ENCODE results near the gene NDST1. TPM values are rescaled to one million over a fixed set of nuclear protein-coding genes. Genes with fewer than 3 reads are reported as not detected.
A peak's percentile ranks its signal among the peaks of the same experiment; 100 is the strongest.

The NDST1 gene
- total RNA-seq, 8 experiments from 2014 or later: 12.8 to 46.0 (median 28.5) TPM

DNA sequence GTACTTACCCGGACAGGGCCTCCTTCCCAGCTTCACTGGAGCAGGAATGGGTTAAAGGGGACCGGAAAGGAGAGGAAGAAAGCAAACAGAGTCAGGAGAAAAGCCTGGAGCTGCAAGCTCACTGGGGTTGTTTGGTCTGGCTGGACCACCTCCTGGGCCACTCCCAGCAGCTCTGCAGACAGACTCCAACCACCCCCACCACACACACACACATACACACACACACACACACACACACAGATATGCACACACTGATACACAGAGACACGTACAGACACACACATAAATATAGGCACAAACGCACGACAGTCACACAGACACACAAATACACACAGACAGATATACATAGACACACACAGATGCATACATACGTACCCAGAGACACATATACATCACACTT, 97.6 kb downstream of the NDST1 start:
- H3K27ac ChIP-seq: no peak overlapping the region
- peak in 3 of 8 experiments; percentile 15 to 56 (median 17) for ATAC-seq (replicated peaks in 6 of 8)
- peaks cover 4 to 17% of the 10 kb centered on the region in 2 donors for H3K4me1 ChIP-seq (replicated peaks in 1 of 2)
- in situ Hi-C loops (cut with MboI; ENCODE audit: low pct_unique_long_range_greater_than_20kb in 2 of 9, low sequenced_read_pairs in 9 of 9, unreplicated experiment in 9 of 9): no loop called here
- H3K4me3 ChIP-seq: no peak overlapping the region
- 43 to 100% (median 88%) methylated on average over 1 to 4 of the region's 6 CpGs; no CpG with 5 or more reads in 7 of the 10 experiments for WGBS, 10 experiments

DNA sequence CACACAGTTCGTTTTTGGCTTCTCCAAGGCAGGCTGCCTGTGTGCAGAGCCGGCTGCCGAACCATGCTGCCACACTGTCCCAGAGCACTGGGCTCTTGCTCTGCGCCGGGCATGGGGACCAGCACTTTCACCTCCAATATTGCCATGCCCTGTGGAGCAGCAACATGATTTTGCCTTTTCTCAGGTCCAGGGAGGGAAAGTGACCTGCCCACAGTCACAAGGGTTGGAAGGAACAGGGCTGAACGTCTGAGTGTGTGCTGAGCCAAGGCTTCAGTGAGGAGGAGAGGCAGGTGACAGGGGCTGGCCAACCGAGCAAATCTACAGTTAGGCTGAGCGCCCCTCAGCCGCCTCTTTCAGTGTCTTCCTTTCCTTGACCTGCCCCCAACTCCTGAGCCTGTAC, 98.5 kb downstream of the NDST1 start:
- no peak for ATAC-seq (replicated peaks in 6 of 8)
- Histone ChIP-seq H3K4me3 (no peak overlapping the region), H3K27ac (no peak overlapping the region), H3K4me1 (replicated peaks in 1 of 2) (peaks cover 8 to 17% of the 10 kb centered on the region in 2 donors)
- 67 to 100% (median 72%) methylated on average over 1 to 7 of the region's 9 CpGs; no CpG with 5 or more reads in 3 of the 10 experiments for WGBS, 10 experiments
- in situ Hi-C loops (cut with MboI; ENCODE audit: low pct_unique_long_range_greater_than_20kb in 2 of 9, low sequenced_read_pairs in 9 of 9, unreplicated experiment in 9 of 9): no loop called here

DNA sequence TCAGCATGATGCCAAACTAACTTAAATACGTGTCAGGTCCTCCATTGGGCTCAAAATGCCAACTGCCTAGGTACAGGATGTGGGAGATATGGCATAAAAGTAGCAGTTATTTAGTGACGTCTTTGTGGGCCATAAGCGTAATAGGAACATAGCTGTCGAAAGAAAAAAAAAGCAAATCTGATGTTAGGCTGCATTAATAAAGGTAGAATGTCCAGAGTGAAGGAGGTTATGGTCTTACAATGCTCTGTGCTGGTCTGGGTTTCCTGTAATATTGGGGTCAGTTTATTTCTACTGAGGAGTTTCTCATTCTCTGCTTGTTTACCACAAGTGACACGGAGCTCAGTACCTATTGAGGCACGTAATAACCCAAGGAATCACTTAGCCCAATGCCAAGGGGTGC, 99.2 kb downstream of the NDST1 start:
- ATAC-seq (replicated peaks in 6 of 8): no peak
- in situ Hi-C loops (cut with MboI; ENCODE audit: low pct_unique_long_range_greater_than_20kb in 2 of 9, low sequenced_read_pairs in 9 of 9, unreplicated experiment in 9 of 9): no loop called here
- H3K4me3 ChIP-seq: no peak overlapping the region
- H3K4me1 ChIP-seq (replicated peaks in 1 of 2): peaks cover 8 to 17% of the 10 kb centered on the region in 2 donors
- 67 to 98% (median 83%) methylated on average over 1 to 6 of the region's 6 CpGs; no CpG with 5 or more reads in 1 of the 10 experiments for WGBS, 10 experiments
- H3K27ac ChIP-seq: no peak overlapping the region

Other genes starting within 250 kb of the NDST1 start
- 1 to 10 TPM in 5 of 8 experiments, under 1 TPM in 3; 0.13 to 5.6 (median 2.7) TPM for gene CAMK2A, start 218.4 kb upstream of the NDST1 start, total RNA-seq
- 1 to 10 TPM in 3 of 8 experiments, under 1 TPM in 4, not detected in 1; 0.21 to 3.4 (median 0.49) TPM for gene ARSI, start 205.2 kb upstream of the NDST1 start, total RNA-seq
- gene TCOF1, start 150.4 kb upstream of the NDST1 start, total RNA-seq: 10 to 100 TPM; 10.9 to 51.4 (median 17.9) TPM
- gene CD74, start 95.2 kb upstream of the NDST1 start, total RNA-seq: 1 to 10 TPM in 5 of 8 experiments, under 1 TPM in 2, not detected in 1; 0.36 to 3.3 (median 1.7) TPM
- 1,000 to 10,000 TPM; 1,897 to 6,053 (median 4,324) TPM for gene RPS14, start 58.4 kb upstream of the NDST1 start, total RNA-seq
- 10 to 100 TPM in 2 of 8 experiments, 1 to 10 TPM in 3, under 1 TPM in 3; 0.27 to 17.5 (median 4.4) TPM for gene SYNPO, start 132.5 kb downstream of the NDST1 start, total RNA-seq
- gene MYOZ3, start 153.1 kb downstream of the NDST1 start, total RNA-seq: 1 to 10 TPM in 7 of 8 experiments, under 1 TPM in 1; 0.87 to 4.7 (median 1.9) TPM
- gene RBM22, start 192.9 kb downstream of the NDST1 start, total RNA-seq: 10 to 100 TPM; 26.4 to 52.5 (median 42.5) TPM

All from motor neuron (in vitro differentiated cells).